AG09309 (cell line): ENCODE results near the gene MCC.

Experiments used
- DNase-seq: peaks from one replicate; pipeline ENCODE4 v3.0.0-alpha.2; 2010; ENCODE audit warnings: low read depth
- H3K4me3 ChIP-seq: 2 replicates; pipeline ENCODE4 v1.5.1; 2011; ENCODE audit warnings: mild to moderate bottlenecking, low read depth, low read length, moderate library complexity; ENCODE audit not compliant: control insufficient read depth
- CTCF ChIP-seq: IDR thresholded peaks from 2 replicates; pipeline ENCODE4 v1.5.1; 2011; ENCODE audit warnings: mild to moderate bottlenecking, low read depth, low read length, inconsistent platforms; ENCODE audit not compliant: insufficient read depth, control insufficient read depth; ENCODE audit errors: missing control alignments

The MCC gene

DNA sequence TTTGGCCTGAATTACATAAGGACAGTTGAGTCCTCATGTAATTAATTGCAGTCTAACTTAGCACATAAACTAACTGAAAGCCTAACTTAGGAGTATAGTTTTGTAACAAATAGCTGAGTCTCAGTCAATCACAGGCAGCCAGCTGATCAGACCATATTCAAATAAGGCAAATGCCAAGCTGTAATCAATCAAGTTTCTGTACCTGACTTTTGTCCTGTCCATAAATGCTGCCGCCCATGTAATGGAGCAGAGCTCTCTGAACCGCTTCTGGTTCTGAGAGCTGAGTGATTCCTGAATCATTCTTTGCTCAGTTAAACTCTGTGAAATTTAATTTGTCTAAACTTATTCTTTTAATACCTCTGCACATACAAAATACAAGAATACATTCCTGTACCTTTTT, 158.3 kb downstream of the MCC start:
- no peak for DNase-seq
- no peak for TF ChIP-seq CTCF
- no peak overlapping the region for H3K4me3 ChIP-seq

GRCh38 chr5:113325054-113325453, 163.2 kb downstream of the MCC start:
- TF ChIP-seq CTCF: no peak
- H3K4me3 ChIP-seq: no peak overlapping the region
- no peak for DNase-seq

- DNase-seq: no peak
- no peak for TF ChIP-seq CTCF
- no peak overlapping the region for H3K4me3 ChIP-seq
Observed at GRCh38 chr5:113321276-113321675, 167.0 kb downstream of the MCC start.

- no peak overlapping the region for H3K4me3 ChIP-seq
- TF ChIP-seq CTCF: no peak
- no peak for DNase-seq
Observed at GRCh38 chr5:113320273-113320780, 167.9 kb downstream of the MCC start.

DNA sequence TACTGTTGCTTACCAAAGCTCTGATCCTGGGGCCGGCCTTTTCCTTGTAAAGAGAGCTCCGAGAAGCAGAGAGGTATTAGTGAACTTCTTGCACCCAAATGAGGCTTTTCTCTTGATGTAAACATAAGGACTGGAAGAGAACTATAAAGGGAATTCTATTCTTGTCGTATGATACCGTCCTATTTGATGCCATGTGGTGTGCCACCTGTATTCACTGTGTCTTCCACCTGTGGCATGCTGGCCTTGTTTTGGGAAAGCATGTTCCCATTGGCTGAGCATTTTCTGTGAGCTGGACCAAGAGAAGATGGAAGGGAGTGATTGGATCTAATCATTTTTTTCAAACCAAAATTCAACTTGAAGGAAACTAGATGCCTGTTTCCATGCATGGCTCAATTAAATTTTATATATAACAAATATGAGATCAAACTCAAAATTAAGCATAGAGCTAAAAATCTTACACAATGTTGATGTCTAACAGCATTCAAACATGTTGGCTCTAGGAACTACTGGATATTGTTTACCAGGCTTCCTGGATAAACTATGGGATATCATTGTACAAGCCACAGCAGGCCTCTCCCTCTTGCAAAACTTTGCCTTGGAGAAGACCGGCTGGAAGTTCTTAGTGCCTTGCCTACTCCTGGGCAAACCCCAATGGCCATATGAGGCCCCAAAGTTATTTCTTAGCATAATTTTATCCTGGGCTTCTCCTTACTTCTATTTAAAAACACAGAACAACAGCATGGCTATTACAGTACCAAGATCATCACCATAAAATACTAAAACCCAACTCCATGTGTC, 168.8 kb downstream of the MCC start:
- DNase-seq: no peak
- H3K4me3 ChIP-seq: no peak overlapping the region
- no peak for TF ChIP-seq CTCF

DNA sequence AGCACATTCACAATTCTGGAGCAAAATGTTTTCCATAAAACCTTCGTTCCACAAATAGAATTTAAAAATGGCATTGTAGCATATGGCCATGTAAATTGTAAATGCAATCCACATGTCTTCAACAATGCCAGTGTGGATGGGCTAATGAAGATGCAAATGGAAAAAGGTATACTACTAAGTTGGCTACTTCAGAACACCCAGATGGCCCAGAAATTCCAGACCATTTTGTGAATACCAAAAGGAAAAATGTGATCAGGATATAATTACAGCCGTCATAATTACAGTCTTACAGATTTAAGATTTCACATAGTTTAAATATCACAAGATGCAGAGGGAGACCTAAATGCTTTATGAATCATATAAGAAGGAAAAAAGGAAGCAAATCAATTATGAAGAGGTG, 170.6 kb downstream of the MCC start:
- no peak for TF ChIP-seq CTCF
- no peak overlapping the region for H3K4me3 ChIP-seq
- no peak for DNase-seq

DNA sequence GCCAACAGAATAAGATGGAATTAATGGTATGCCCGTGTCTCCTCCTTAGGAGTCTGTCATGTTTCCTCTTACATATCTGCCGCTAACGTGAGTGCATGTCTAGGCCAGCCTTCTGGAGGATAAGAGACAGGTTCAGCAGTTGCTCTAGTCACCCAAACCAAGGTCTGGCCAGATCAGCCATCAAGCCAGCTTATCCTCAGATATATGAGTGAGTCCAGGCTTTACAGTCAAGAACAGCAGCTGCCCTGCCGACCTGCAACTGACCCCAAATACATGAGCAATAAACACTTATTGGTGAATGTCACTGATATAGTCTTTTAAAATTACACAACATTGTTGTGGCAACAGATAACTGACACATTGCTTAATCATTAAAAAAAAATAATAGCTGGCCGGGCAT, 177.0 kb downstream of the MCC start:
- no peak overlapping the region for H3K4me3 ChIP-seq
- DNase-seq: no peak
- TF ChIP-seq CTCF: no peak
